DND-41 (cell line): ENCODE data around the gene NUBPL.

ENCODE experiments used
- CTCF ChIP-seq: IDR thresholded peaks from 2 replicates; pipeline ENCODE4 v1.5.1; 2012; ENCODE audit warnings: borderline replicate concordance, low read length, moderate library complexity, mild to moderate bottlenecking; ENCODE audit not compliant: poor library complexity, severe bottlenecking; ENCODE audit errors: extremely low read depth
- EZH2 ChIP-seq: IDR thresholded peaks from 3 replicates; pipeline ENCODE4 v1.6.1; 2012; ENCODE audit warnings: borderline replicate concordance, low read depth, mild to moderate bottlenecking, moderate library complexity, low read length, inconsistent platforms; ENCODE audit not compliant: severe bottlenecking

- no peak for TF ChIP-seq CTCF
- no peak for TF ChIP-seq EZH2
Measured at GRCh38 chr14:31843361-31844091, 282.3 kb downstream of the NUBPL start.
